HG03159 (cell line): ENCODE results near the gene ZNF487.

Source experiments
- ATAC-seq: cut with Tn5 transposase; IDR thresholded peaks from one replicate; pipeline ENCODE4 v1.9.1; 2021; ENCODE audit warnings: mild to moderate bottlenecking, moderate library complexity; ENCODE audit not compliant: unreplicated experiment

The ZNF487 gene

GRCh38 chr10:43482319-43483078 is 45.6 kb downstream of the ZNF487 start:
- no peak for ATAC-seq

DNA sequence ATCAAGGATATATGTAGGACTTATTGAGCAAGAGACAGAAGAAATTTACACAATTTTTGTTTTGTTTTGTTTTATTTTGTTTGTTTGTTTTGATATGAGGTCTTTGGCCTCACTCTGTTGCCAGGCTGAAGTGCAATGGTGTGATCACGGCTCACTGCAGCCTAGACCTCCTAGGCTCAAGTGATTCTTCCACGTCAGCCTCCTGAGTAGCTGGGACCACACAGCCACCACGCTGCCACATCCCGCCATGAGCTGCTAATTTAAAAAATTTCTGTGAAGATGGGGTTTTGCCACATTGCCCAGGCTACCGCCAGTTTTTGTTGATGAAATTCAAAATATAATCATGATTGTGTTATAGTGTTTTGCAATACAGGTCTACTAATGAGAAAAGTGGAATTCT is 54.9 kb downstream of the ZNF487 start:
- no peak for ATAC-seq

DNA sequence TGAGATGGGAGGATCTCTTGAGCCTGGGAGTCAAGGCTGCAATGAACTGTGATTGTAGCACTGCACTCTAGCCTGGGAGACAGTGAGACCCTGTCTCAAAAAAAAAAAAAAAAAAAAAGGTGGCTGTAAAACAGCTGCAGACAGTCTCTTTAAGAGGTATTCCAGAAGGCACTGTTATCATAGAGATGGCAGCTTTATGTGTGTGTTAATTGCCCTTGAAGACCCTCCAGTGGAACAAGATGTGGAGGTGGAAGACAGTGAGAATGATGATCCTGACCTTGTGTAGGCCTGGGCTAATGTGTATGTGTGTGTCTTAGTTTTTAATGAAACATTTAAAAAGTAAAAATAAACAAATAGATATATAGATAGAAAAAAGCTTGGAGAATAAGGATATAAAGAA is 66.0 kb downstream of the ZNF487 start:
- ATAC-seq, result no peak

- no peak for ATAC-seq
Observed at GRCh38 chr10:43524434-43525247, 87.7 kb downstream of the ZNF487 start.
